ENCODE data around the gene RNF212B. TPM values are rescaled to one million over a fixed set of nuclear protein-coding genes. Genes with fewer than 3 reads are reported as not detected.
"Not testable (repeated sequence)": the region's sequence is repeated elsewhere in the genome, so short reads cannot be mapped to it uniquely, and the experiment has no call there.

RNF212B gene
- polyA plus RNA-seq (ENCODE audit: insufficient read length in 4 of 4), result 1 to 10 TPM in 3 of 4 donors, under 1 TPM in 1; 0.22 to 1.8 (median 1.5) TPM

DNA sequence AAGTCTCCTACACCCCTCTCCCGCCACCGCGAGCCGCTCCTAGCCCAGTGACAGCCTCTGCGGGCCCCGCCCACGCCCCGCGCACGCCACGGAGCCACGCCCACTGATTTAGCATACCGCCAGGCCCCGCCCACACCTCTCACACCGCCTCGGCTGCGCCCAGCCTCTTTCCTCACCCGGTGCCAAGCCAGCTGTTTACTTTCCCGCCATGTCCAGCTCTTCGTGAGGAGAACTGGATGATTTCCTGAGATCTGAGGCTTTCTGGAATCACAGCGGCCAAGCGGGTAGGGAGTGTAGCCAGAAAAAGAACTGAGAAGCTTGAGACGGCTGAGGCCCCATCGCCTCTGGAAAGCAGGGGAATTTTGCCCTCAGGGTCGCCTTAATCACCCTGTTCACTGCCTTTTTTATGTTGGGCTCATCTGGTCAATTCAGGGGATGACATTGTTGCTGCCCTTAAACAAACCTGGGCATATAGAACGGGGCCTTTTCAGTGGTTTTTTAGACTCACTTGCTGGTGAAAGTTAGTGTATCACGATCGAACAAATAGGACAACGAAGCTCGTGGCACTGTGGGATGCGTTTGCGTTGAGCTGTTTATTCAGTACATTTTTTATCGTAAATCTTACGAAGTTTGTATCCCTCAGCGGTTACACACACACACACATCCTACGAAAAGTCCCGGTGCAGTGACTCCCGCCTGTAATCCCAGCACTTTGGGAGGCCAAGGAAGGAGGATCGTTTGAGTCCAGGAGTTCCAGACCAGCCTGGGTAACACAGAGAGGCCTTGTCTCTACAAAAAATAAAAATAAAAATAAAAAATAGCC lies at the start of gene RNF212B:
RNF212B (plus strand) TSS at position 165 of the 823 bp plus-strand sequence. CDS start 2,410 bp downstream, outside the sequence.
- DNase-seq (ENCODE audit: low read depth in 4 of 4, low spot score in 3 of 4), result peak; percentile 51 to 73 (median 68)

GRCh38 chr14:23193432-23193831 lies 44.3 kb upstream of the RNF212B start:
- no peak for DNase-seq (ENCODE audit: low read depth in 4 of 4, low spot score in 3 of 4)

GRCh38 chr14:23195552-23196101 lies 42.1 kb upstream of the RNF212B start:
- DNase-seq (ENCODE audit: low read depth in 4 of 4, low spot score in 3 of 4), result no peak

GRCh38 chr14:23196487-23196886 lies 41.2 kb upstream of the RNF212B start:
- DNase-seq (ENCODE audit: low read depth in 4 of 4, low spot score in 3 of 4), result not testable (repeated sequence)

- not testable (repeated sequence) for DNase-seq (ENCODE audit: low read depth in 4 of 4, low spot score in 3 of 4)
Observed at GRCh38 chr14:23199141-23199540, 38.6 kb upstream of the RNF212B start.

DNA sequence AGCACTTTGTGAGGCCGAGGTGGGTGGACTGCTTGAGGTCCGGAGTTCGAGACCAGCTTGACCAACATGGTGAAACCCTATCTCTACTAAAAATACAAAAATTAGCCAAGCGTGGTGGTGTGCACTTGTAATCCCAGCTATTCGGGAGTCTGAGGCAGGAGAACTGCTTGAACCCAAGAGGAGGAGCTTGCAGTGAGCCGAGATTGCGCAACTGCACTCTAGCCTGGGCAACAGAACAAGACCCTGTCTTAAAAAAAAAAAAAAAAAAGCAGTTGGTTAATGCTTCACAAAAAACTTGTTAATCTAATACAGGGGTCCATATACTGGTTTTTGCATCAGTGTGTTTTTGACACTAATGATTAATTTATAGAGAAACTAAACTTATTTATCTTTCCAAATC lies 35.7 kb upstream of the RNF212B start:
- DNase-seq (ENCODE audit: low read depth in 4 of 4, low spot score in 3 of 4), result no peak

DNA sequence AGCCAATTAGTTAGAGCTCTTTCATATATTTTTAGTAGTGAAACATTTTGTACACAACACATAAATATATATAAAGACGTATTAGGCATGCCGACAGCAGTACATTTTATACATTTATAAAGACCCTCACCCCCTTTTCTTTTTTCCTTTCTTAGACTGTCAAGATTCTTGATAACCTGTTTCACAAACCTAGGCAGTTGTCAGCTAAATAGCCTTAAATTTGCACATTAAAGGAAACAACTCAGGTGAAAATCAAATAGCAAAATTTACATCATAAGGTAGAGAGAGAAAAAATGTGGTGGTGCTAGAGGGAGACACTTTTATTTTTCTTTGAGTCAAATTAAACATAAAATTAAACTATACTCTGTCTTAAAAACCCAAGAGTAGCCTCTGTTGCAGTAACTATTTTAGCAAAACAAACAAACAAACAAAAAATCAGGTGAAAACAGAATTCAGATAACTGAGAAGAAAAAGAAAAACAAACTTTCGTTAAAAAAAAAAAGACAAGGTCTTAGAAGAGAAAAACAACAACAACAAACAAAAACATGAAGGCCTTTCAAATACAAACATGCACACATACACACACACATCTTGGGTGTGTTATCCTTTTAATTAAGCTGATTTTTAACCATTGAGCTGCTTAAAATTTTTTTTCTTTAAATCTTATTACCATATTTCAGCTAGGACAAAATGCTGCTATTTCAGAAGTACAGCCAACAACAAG lies 31.2 kb upstream of the RNF212B start:
- no peak for DNase-seq (ENCODE audit: low read depth in 4 of 4, low spot score in 3 of 4)

DNA sequence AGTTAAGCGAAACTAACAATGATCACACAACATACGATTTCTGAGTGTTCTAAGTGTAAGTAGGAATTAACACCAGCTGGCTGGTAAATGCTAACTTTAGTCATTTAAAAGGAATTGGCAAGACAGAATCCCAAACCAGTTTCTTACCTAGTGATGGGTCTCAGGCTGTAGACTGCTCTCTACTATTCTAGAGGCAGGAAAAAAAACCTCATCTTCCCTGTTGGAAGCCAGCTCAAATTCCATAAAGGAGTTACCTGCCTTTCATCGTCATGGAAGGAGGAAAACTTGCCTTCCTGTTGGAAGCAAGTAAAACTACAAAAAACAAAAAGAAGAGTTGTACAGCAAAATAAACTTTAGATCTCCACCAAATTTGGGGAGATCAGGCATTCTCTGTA lies 30.6 kb upstream of the RNF212B start:
- no peak for DNase-seq (ENCODE audit: low read depth in 4 of 4, low spot score in 3 of 4)

GRCh38 chr14:23208324-23208723 lies 29.4 kb upstream of the RNF212B start:
- no peak for DNase-seq (ENCODE audit: low read depth in 4 of 4, low spot score in 3 of 4)

DNA sequence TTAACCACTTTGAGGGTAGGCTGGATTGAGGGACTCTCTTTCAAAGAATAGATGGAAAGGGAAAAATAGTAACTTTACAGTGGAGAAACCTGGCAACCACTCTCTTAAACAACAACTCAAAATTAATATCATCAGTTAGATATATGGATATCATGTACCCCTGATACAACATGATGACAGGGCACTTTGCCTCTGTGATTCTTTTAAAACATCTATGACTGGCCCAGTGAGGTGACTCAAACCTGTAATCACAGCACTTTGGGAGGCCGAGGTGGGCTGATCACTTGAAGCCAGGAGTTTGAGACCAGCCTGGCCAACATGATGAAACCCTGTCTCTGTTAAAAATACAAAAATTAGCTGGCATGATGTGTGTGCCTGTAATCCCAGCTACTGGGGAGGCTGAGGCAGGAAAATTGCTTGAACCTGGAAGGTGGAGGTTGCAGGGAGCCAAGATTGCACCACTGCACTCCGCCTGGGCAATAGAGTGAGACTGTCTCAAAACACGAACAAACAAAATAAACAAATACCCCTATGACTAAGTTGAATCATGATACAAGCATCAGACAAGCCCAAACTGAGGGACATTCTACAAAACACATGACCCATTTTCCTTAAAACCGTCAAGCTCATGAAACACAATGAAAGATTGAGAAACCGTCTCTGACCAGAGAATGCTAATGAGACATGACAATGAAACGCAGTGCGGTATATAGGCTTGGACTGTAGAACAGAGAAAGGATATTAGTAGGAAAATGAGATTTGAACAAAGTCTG lies 27.9 kb upstream of the RNF212B start:
- no peak for DNase-seq (ENCODE audit: low read depth in 4 of 4, low spot score in 3 of 4)

DNA sequence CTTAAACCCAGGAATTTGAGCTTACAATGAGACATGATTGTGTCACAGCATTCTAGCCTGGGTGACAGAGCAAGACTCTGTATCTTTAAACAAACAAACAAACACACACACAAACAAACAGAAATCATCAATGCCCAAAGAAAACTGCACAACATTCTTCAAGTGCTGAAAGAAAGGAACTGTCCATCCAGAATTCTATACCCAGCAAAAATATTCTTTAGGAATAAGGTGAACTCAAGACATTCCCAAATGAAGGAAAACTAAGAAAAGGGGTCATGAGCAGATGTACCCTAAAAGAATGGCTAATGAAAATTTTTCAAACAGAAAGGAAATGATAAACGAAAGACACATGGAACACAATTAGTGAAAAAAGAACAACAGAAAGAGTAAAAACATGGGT lies 22.3 kb upstream of the RNF212B start:
- no peak for DNase-seq (ENCODE audit: low read depth in 4 of 4, low spot score in 3 of 4)

DNA sequence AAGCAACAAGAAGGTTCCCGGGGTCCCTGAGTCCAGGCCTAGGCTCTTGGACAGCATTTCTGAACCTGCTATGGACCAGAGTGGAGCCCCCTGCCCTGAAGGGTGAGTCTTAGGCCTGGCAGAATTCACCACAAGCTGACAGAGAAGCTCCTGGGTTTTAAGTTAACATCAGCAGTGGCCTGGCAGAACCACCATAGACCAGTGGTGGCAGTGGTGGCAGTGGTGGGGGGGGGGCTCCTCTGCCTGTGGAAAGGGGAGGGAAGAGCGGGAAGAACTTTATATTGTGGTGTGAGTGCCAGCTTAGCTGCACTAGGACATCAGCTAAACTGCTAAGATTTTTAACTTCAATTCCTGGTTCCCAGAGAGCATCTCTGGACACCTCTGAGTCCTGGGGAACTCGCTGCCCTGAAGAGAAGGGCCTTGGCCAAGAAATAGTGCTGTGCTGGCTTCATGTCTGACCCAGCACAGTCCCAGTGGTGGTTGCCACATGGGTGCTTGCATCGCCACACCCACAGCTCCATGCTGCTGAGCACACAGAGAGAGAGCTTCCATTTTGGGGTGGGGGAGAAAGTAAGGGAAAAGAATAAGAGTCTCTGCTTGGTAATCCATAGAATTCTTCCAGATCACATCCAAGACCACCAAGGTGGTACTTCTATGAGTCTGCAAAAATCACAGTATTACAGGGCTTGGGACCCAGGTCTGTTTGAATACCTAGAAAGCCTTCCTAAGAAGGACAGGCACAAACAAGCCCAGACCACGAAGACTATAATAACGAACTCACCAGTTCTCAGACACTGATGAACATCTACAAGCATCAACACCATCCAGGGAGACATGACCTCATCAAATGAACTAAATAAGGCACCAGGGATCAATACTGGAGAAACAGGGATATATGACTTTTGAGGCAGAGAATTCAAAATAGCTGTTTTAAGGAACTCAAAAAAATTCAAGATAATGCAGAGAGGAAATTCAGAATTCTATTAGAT lies 20.4 kb upstream of the RNF212B start:
- no peak for DNase-seq (ENCODE audit: low read depth in 4 of 4, low spot score in 3 of 4)

DNA sequence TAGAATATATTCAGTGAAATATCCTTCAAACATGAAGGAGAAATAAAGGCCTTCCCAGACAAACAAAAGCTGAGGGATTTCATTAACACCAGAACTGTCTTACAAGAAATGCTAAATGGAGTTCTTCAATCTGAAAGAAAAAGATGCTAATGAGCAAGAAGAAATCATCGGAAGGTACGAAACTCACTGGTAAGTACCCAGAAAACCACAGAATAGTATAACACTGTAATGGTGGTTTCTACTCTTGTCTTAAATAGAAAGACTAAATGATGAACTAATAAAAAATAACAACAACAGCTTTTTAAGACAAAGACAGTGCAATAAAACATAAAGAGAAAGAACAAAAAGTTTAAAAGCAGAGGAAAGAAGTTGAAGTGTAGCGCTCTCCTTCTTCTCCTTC lies 18.7 kb upstream of the RNF212B start:
- no peak for DNase-seq (ENCODE audit: low read depth in 4 of 4, low spot score in 3 of 4)

- DNase-seq (ENCODE audit: low read depth in 4 of 4, low spot score in 3 of 4), result not testable (repeated sequence)
Observed at GRCh38 chr14:23224958-23225357, 12.8 kb upstream of the RNF212B start.

DNA sequence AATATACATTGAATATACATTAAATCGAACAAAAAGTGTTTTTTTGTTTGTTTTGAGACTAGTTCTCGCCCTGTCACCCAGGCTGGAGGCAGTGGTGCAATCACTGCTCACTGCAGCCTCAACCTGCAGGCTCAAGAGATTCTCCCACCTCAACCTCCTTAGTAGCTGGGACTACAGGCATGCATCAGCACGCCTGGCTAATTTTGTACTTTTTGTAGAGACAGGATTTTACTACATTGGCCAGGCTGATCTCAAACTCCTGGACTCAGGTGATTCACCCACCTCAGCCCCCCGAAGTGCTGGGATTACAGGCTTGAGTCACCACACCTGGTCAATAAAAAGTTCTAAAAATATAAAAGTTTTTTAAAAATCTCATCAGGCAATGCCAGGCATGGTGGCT lies 10.2 kb upstream of the RNF212B start:
- DNase-seq (ENCODE audit: low read depth in 4 of 4, low spot score in 3 of 4), result no peak

DNA sequence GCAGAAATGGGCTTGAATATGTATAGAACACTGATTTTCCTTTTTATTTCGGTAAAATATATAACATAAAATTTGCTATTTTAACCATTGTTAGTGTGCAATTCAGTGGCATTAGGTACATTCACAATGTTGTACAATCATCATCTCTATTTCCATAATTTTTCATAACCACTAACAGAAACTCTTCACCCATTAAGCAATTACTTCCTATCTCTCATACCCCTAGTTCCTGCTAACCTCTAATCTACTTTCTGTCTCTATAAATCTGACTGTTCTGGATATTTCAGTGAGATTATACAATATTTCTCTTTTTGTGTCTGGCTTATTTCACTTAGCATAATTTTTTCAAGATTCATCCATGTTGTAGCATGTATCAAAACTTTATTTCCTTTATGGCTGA lies 8.9 kb upstream of the RNF212B start:
- no peak for DNase-seq (ENCODE audit: low read depth in 4 of 4, low spot score in 3 of 4)

- not testable (repeated sequence) for DNase-seq (ENCODE audit: low read depth in 4 of 4, low spot score in 3 of 4)
Observed at GRCh38 chr14:23232241-23232808, 5.4 kb upstream of the RNF212B start.

DNA sequence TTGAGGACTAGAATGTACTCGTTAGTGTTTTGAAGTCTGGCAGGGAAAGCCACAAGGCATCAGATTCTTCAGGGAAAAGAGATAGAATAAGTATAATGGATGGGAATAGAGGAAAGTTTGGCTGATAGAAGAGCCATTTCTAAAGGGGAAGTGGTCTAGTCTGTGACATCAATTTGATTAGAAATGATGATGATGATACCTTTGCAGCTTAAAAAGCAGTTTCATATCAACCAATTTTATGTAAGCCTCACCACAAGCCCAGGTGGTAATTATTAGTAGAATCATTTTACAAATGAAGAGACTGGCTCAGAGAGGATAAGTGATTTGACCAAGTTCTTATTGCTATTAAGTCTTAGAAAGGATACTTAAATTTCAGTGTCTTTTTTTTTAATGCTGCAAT lies 2.9 kb downstream of the RNF212B start:
- DNase-seq (ENCODE audit: low read depth in 4 of 4, low spot score in 3 of 4), result no peak

GRCh38 chr14:23241061-23241715 lies 3.5 kb downstream of the RNF212B start:
- not testable (repeated sequence) for DNase-seq (ENCODE audit: low read depth in 4 of 4, low spot score in 3 of 4)
